Natural killer cell (primary cell): Measurements from ENCODE around the gene RAB3B. TPM values are rescaled to one million over a fixed set of nuclear protein-coding genes. Genes with fewer than 3 reads are reported as not detected.

ENCODE experiments used
- ATAC-seq, 3 donors: fragments of 150-1000 bp in 2 of 3; fragments of 200-7000 bp in 1 of 3; cut with Tn5 transposase; 1 replicate in 1 of 3; 2 replicates in 2 of 3; pipeline ENCODE4 v1.10.0; 2021; ENCODE audit warnings: mild to moderate bottlenecking in 2 of 3, moderate library complexity in 2 of 3
- DNase-seq, 2 donors: peaks; one replicate each; pipeline versions ENCODE4 v3.0.0 to v3.0.0-alpha.2; 2013 to 2021; ENCODE audit warnings: mixed read lengths in 1 of 2
- H3K27ac ChIP-seq: one replicate; pipeline ENCODE4 v1.5.1; 2013; ENCODE audit warnings: mild to moderate bottlenecking, low read length
- H3K27me3 ChIP-seq: one replicate; pipeline ENCODE4 v1.6.1; 2013; ENCODE audit warnings: low read length; ENCODE audit not compliant: control insufficient read depth, insufficient read depth
- H3K36me3 ChIP-seq: one replicate; pipeline ENCODE4 v1.6.1; 2013; ENCODE audit warnings: low read length; ENCODE audit not compliant: control insufficient read depth, insufficient read depth
- H3K4me1 ChIP-seq: one replicate; pipeline ENCODE4 v1.6.1; 2013; ENCODE audit warnings: low read length; ENCODE audit not compliant: control insufficient read depth, insufficient read depth
- H3K4me3 ChIP-seq: one replicate; pipeline ENCODE4 v1.5.1; 2013; ENCODE audit warnings: low read length
- H3K9me3 ChIP-seq: one replicate; pipeline ENCODE4 v1.6.1; 2013; ENCODE audit warnings: low read length; ENCODE audit not compliant: control insufficient read depth, insufficient read depth
- H3K27ac Mint-ChIP-seq, 2 donors: one replicate each; pipeline ENCODE4 v1.8.0; 2022; ENCODE audit warnings: mild to moderate bottlenecking in 2 of 2, mixed read lengths in 2 of 2, moderate library complexity in 1 of 2
- H3K27me3 Mint-ChIP-seq, 2 donors: one replicate each; pipeline ENCODE4 v1.8.0; 2022; ENCODE audit warnings: low read depth in 2 of 2, mixed read lengths in 2 of 2
- H3K36me3 Mint-ChIP-seq: one replicate; pipeline ENCODE4 v1.8.0; 2022; ENCODE audit warnings: mixed read lengths
- H3K4me1 Mint-ChIP-seq, 2 donors: one replicate each; pipeline ENCODE4 v1.8.0; 2022; ENCODE audit warnings: mixed read lengths in 2 of 2
- H3K4me3 Mint-ChIP-seq: one replicate; pipeline ENCODE4 v1.8.0; 2022; ENCODE audit warnings: mild to moderate bottlenecking, moderate library complexity, mixed read lengths
- H3K9me3 Mint-ChIP-seq, 2 donors: one replicate each; pipeline ENCODE4 v1.8.0; 2022; ENCODE audit warnings: mixed read lengths in 2 of 2
- CTCF ChIP-seq: fragments of 200-600 bp; IDR thresholded peaks from one replicate; pipeline ENCODE4 v1.8.0; 2022; ENCODE audit warnings: antibody characterized with exemption
- WGBS: methylation state at CpG from one replicate; pipeline ENCODE4 v1.1.7; 2013; ENCODE audit warnings: missing lambda C conversion rate; ENCODE audit not compliant: insufficient coverage; 5-methylcytosine and 5-hydroxymethylcytosine counted together
- intact Hi-C: fragments of 100-400 bp; cut with micrococcal nuclease; formaldehyde crosslinking; loops from one replicate; pipeline ENCODE4 v1.14.2; 2022
- total RNA-seq, 4 donors: library from RNA; stranded (reverse); fragments of 120-200 nt in 1 of 4; gene quantifications; one replicate each; pipeline versions ENCODE4 v1.2.3 to v1.2.4, GENCODE V29; 2013 to 2022

Gene RAB3B
- total RNA-seq, 3 donors from 2014 or later (not counting 1 experiment from before 2014, with no cell fraction given): 0.03 TPM; not detected in 2

DNA sequence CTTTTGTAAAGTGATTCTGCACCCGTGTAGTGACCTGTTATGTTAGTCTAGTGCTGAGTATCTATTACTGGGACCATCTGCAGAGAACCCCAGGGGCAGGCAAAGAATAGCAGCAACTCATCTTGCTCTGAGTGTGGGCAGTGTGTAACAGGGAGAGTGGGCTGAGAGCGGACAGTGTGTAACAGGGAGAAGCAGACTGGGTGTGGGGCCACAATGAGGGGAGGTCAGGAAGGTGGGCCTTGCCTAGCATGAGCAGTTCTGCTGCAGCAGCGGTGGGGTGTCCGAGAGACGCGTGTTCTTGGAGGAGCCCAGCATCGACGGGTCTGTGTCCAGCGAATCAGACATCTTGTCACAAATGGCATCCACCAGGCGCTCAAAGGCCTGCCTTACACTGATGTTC lies 70.8 kb downstream of the RAB3B start:
- Histone ChIP-seq H3K27me3 (no peaks in the 10 kb centered on the region), H3K36me3 (no peaks in the 10 kb centered on the region), H3K4me1 (no peaks in the 10 kb centered on the region), H3K9me3 (no peaks in the 10 kb centered on the region), H3K4me3 (no peak overlapping the region), H3K27ac (no peak overlapping the region)
- H3K36me3 Mint-ChIP-seq: no peaks in the 10 kb centered on the region
- H3K27me3 Mint-ChIP-seq: peaks cover 24 to 53% of the 10 kb centered on the region in 2 donors
- H3K4me3 Mint-ChIP-seq: no peak overlapping the region
- H3K4me1 Mint-ChIP-seq: no peaks in the 10 kb centered on the region
- TF ChIP-seq CTCF: no peak
- 92% methylated on average over 10 of the region's 10 CpGs for WGBS
- DNase-seq (no peak), ATAC-seq (no peak)
- H3K9me3 Mint-ChIP-seq: no peaks in the 10 kb centered on the region
- intact Hi-C loops: no loop called here
- H3K27ac Mint-ChIP-seq: no peak overlapping the region

- ATAC-seq: no peak
- no peak for TF ChIP-seq CTCF
- Mint-ChIP-seq H3K27ac (no peak overlapping the region), H3K27me3 (peaks cover 27 to 54% of the 10 kb centered on the region in 2 donors), H3K36me3 (no peaks in the 10 kb centered on the region), H3K4me1 (no peaks in the 10 kb centered on the region), H3K4me3 (no peak overlapping the region), H3K9me3 (no peaks in the 10 kb centered on the region)
- no peaks in the 10 kb centered on the region for H3K9me3 ChIP-seq
- no peaks in the 10 kb centered on the region for H3K4me1 ChIP-seq
- 89% methylated on average over 4 of the region's 5 CpGs for WGBS
- H3K36me3 ChIP-seq: no peaks in the 10 kb centered on the region
- no peak overlapping the region for H3K4me3 ChIP-seq
- intact Hi-C loops: no loop called here
- no peak for DNase-seq
- H3K27me3 ChIP-seq: no peaks in the 10 kb centered on the region
- no peak overlapping the region for H3K27ac ChIP-seq
Measured at GRCh38 chr1:51916587-51917405, 73.7 kb downstream of the RAB3B start.

DNA sequence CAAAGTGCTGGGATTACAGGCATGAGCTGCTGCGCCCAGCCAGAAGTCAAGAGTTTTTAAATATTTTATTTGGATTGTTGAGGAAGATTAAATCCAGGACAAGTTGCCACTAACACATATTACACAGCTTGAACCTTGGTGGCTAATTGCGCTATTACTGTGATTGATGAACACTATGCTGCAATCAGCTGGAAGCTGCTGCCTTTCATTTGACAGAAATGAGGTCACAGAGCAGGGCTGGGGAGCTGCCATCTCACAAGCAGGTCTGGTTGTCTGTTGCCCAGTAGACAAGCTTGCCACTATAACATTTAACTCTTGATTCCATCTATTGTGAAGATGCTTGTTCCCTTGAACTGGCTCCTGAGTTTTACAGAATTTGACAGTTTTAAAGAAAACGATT lies 74.5 kb downstream of the RAB3B start:
- TF ChIP-seq CTCF: no peak
- H3K36me3 Mint-ChIP-seq: no peaks in the 10 kb centered on the region
- no peak overlapping the region for H3K27ac Mint-ChIP-seq
- 74% methylated on average over 2 of the region's 3 CpGs for WGBS
- no peaks in the 10 kb centered on the region for H3K9me3 Mint-ChIP-seq
- ATAC-seq: no peak
- H3K4me3 ChIP-seq: no peak overlapping the region
- H3K27me3 Mint-ChIP-seq: peaks cover 25 to 54% of the 10 kb centered on the region in 2 donors
- DNase-seq: no peak
- H3K4me1 ChIP-seq: no peaks in the 10 kb centered on the region
- no peak overlapping the region for H3K4me3 Mint-ChIP-seq
- no peak overlapping the region for H3K27ac ChIP-seq
- H3K36me3 ChIP-seq: no peaks in the 10 kb centered on the region
- intact Hi-C loops: no loop called here
- no peaks in the 10 kb centered on the region for H3K27me3 ChIP-seq
- H3K4me1 Mint-ChIP-seq: no peaks in the 10 kb centered on the region
- H3K9me3 ChIP-seq: no peaks in the 10 kb centered on the region

- 91% methylated on average over 7 of the region's 7 CpGs for WGBS
- Histone ChIP-seq H3K4me1 (no peaks in the 10 kb centered on the region), H3K4me3 (no peak overlapping the region), H3K9me3 (no peaks in the 10 kb centered on the region), H3K27me3 (no peaks in the 10 kb centered on the region), H3K27ac (no peak overlapping the region), H3K36me3 (no peaks in the 10 kb centered on the region)
- Mint-ChIP-seq H3K27me3 (peaks cover 19 to 44% of the 10 kb centered on the region in 2 donors), H3K4me1 (no peaks in the 10 kb centered on the region), H3K9me3 (no peaks in the 10 kb centered on the region), H3K36me3 (no peaks in the 10 kb centered on the region), H3K4me3 (no peak overlapping the region), H3K27ac (no peak overlapping the region)
- ATAC-seq (no peak), DNase-seq (no peak)
- TF ChIP-seq CTCF: no peak
- intact Hi-C loops: no loop called here
Measured at GRCh38 chr1:51912881-51913280, 77.6 kb downstream of the RAB3B start.
